HL-60 (cell line): Measurements from ENCODE around the gene PPFIA2.

Experiments used
- DNase-seq, 2 experiments: peaks; one replicate each; pipeline ENCODE4 v3.0.0-alpha.2; 2010 to 2020; ENCODE audit warnings: low read depth in 1 of 2, low spot score in 1 of 2
- H3K27ac ChIP-seq: fragments of 250-450 bp; sonication (Bioruptor Pico); replicated peaks from 2 replicates; pipeline ENCODE4 v1.5.1; 2020; ENCODE audit warnings: mild to moderate bottlenecking, moderate library complexity
- H3K27me3 ChIP-seq: fragments of 250-450 bp; sonication (Bioruptor Pico); 2 replicates; pipeline ENCODE4 v1.5.1; 2021; ENCODE audit warnings: mild to moderate bottlenecking, moderate library complexity; ENCODE audit not compliant: insufficient read depth, poor library complexity, severe bottlenecking
- H3K4me3 ChIP-seq: replicated peaks from 2 replicates; pipeline ENCODE4 v1.5.1; 2011; ENCODE audit warnings: mild to moderate bottlenecking, control low read depth, low read length; ENCODE audit not compliant: insufficient read depth
- GABPA ChIP-seq: IDR thresholded peaks from 2 replicates; pipeline ENCODE4 v1.6.1; 2012; ENCODE audit warnings: low read depth
- POLR2AphosphoS5 ChIP-seq: IDR thresholded peaks from 2 replicates; pipeline ENCODE4 v1.6.1; 2012; ENCODE audit warnings: low read depth
- SPI1 ChIP-seq: IDR thresholded peaks from 2 replicates; pipeline ENCODE4 v1.6.1; 2012; ENCODE audit warnings: low read depth, mild to moderate bottlenecking, borderline replicate concordance
- TF ChIP-seq, protein P1 (sequence below): IDR thresholded peaks from 2 replicates; pipeline ENCODE4 v1.6.1; 2012; ENCODE audit warnings: low read depth; ENCODE audit not compliant: insufficient replicate concordance
- TF ChIP-seq, protein P2 (sequence below): IDR thresholded peaks from one replicate; pipeline ENCODE4 v1.5.1; 2011; ENCODE audit warnings: low read length, control low read depth, inconsistent platforms; ENCODE audit not compliant: insufficient read depth

PPFIA2 gene

GRCh38 chr12:81727391-81727790 is 31.8 kb downstream of the PPFIA2 start:
- no peak overlapping the region for H3K27ac ChIP-seq
- TF ChIP-seq GABPA (no peak), POLR2AphosphoS5 (no peak)
- TF ChIP-seq, protein P1, sequence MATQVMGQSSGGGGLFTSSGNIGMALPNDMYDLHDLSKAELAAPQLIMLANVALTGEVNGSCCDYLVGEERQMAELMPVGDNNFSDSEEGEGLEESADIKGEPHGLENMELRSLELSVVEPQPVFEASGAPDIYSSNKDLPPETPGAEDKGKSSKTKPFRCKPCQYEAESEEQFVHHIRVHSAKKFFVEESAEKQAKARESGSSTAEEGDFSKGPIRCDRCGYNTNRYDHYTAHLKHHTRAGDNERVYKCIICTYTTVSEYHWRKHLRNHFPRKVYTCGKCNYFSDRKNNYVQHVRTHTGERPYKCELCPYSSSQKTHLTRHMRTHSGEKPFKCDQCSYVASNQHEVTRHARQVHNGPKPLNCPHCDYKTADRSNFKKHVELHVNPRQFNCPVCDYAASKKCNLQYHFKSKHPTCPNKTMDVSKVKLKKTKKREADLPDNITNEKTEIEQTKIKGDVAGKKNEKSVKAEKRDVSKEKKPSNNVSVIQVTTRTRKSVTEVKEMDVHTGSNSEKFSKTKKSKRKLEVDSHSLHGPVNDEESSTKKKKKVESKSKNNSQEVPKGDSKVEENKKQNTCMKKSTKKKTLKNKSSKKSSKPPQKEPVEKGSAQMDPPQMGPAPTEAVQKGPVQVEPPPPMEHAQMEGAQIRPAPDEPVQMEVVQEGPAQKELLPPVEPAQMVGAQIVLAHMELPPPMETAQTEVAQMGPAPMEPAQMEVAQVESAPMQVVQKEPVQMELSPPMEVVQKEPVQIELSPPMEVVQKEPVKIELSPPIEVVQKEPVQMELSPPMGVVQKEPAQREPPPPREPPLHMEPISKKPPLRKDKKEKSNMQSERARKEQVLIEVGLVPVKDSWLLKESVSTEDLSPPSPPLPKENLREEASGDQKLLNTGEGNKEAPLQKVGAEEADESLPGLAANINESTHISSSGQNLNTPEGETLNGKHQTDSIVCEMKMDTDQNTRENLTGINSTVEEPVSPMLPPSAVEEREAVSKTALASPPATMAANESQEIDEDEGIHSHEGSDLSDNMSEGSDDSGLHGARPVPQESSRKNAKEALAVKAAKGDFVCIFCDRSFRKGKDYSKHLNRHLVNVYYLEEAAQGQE: no peak
- no peak overlapping the region for H3K4me3 ChIP-seq
- DNase-seq: no peak
- H3K27me3 ChIP-seq: no peaks in the 10 kb centered on the region

- no peak for DNase-seq
- H3K27me3 ChIP-seq: no peaks in the 10 kb centered on the region
- TF ChIP-seq GABPA: no peak
- TF ChIP-seq POLR2AphosphoS5: no peak
- TF ChIP-seq, protein P1: no peak
- TF ChIP-seq, protein P2, sequence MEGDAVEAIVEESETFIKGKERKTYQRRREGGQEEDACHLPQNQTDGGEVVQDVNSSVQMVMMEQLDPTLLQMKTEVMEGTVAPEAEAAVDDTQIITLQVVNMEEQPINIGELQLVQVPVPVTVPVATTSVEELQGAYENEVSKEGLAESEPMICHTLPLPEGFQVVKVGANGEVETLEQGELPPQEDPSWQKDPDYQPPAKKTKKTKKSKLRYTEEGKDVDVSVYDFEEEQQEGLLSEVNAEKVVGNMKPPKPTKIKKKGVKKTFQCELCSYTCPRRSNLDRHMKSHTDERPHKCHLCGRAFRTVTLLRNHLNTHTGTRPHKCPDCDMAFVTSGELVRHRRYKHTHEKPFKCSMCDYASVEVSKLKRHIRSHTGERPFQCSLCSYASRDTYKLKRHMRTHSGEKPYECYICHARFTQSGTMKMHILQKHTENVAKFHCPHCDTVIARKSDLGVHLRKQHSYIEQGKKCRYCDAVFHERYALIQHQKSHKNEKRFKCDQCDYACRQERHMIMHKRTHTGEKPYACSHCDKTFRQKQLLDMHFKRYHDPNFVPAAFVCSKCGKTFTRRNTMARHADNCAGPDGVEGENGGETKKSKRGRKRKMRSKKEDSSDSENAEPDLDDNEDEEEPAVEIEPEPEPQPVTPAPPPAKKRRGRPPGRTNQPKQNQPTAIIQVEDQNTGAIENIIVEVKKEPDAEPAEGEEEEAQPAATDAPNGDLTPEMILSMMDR: no peak
- TF ChIP-seq SPI1: no peak
- H3K27ac ChIP-seq: no peak overlapping the region
- H3K4me3 ChIP-seq: no peak overlapping the region
Measured at GRCh38 chr12:81726634-81727033, 32.5 kb downstream of the PPFIA2 start.

DNA sequence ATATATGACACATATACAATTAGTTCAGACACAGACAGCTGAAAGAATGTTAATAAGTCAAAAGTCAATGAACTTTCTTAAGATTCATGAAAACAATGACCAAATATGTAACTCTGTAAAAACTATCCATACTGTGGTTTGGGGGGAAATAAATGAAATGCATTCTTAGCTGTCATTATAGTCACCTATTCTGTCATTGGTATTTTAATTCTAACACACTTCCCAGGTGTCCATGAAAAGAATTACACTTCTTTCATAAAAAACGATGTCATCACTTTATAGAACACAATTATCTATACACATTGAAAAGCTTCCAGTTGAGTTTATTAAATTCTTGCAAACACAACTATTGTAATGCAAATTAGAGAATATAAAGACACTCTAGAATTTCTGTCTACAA is 35.8 kb downstream of the PPFIA2 start:
- Histone ChIP-seq H3K27me3 (no peaks in the 10 kb centered on the region), H3K27ac (no peak overlapping the region), H3K4me3 (no peak overlapping the region)
- DNase-seq: no peak
- no peak for TF ChIP-seq SPI1
- TF ChIP-seq GABPA: no peak
- TF ChIP-seq POLR2AphosphoS5: no peak
- TF ChIP-seq, protein P2: no peak
- TF ChIP-seq, protein P1: no peak

DNA sequence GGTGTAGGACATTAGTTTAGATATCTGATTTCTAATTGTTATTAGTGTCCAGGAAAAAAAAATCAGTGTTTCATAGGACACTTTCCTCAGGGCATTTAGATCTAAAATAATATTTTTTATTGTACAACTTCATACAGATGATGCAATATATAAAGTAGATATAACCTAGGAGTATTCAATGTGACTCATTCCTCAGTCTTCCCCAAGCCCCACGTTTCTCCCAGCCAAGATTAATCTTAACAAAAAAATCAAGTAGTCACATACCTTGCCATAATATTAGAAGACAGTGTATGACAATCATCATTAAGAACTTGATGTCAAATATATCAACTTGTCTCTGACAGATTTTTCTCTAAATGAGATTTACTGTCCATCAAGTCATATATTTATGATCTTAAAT is 37.1 kb downstream of the PPFIA2 start:
- Histone ChIP-seq H3K27ac (no peak overlapping the region), H3K27me3 (no peaks in the 10 kb centered on the region), H3K4me3 (no peak overlapping the region)
- DNase-seq: no peak
- TF ChIP-seq SPI1 (no peak), GABPA (no peak), POLR2AphosphoS5 (no peak)
- TF ChIP-seq, protein P2: no peak
- TF ChIP-seq, protein P1: no peak
